ENCODE measurements around the gene B4GALT2.
A peak's percentile ranks its signal among the peaks of the same experiment; 100 is the strongest.

B4GALT2 gene

GRCh38 chr1:44002606-44003157, 23.7 kb downstream of the B4GALT2 start:
- no peak for DNase-seq (ENCODE audit: low read depth in 2 of 2)

GRCh38 chr1:44008259-44008658, 29.2 kb downstream of the B4GALT2 start:
- DNase-seq (ENCODE audit: low read depth in 2 of 2): no peak

- no peak for DNase-seq (ENCODE audit: low read depth in 2 of 2)
These were observed 32.0 kb downstream of the B4GALT2 start for GRCh38 chr1:44010935-44011471.

- DNase-seq (ENCODE audit: low read depth in 2 of 2): no peak
These were observed 33.4 kb downstream of the B4GALT2 start for GRCh38 chr1:44012404-44012803.

- no peak for DNase-seq (ENCODE audit: low read depth in 2 of 2)
These were observed 34.1 kb downstream of the B4GALT2 start for GRCh38 chr1:44012941-44013609.

GRCh38 chr1:44013949-44014348, 34.9 kb downstream of the B4GALT2 start:
- DNase-seq (ENCODE audit: low read depth in 2 of 2): no peak

GRCh38 chr1:44014365-44015104, 35.5 kb downstream of the B4GALT2 start:
- no peak for DNase-seq (ENCODE audit: low read depth in 2 of 2)

GRCh38 chr1:44015206-44015605, 36.2 kb downstream of the B4GALT2 start:
- no peak for DNase-seq (ENCODE audit: low read depth in 2 of 2)

- DNase-seq (ENCODE audit: low read depth in 2 of 2): no peak
These were observed 37.3 kb downstream of the B4GALT2 start for GRCh38 chr1:44016041-44016889.

GRCh38 chr1:44016890-44017400, 37.9 kb downstream of the B4GALT2 start:
- DNase-seq (ENCODE audit: low read depth in 2 of 2): no peak

GRCh38 chr1:44019466-44019948, 40.5 kb downstream of the B4GALT2 start:
- no peak for DNase-seq (ENCODE audit: low read depth in 2 of 2)

- DNase-seq (ENCODE audit: low read depth in 2 of 2): no peak
These were observed 41.5 kb downstream of the B4GALT2 start for GRCh38 chr1:44020464-44020863.

- no peak for DNase-seq (ENCODE audit: low read depth in 2 of 2)
These were observed 42.1 kb downstream of the B4GALT2 start for GRCh38 chr1:44021156-44021555.

GRCh38 chr1:44021581-44022321, 42.7 kb downstream of the B4GALT2 start:
- DNase-seq (ENCODE audit: low read depth in 2 of 2): no peak

GRCh38 chr1:44024031-44024902, 45.3 kb downstream of the B4GALT2 start:
- DNase-seq (ENCODE audit: low read depth in 2 of 2): no peak

- DNase-seq (ENCODE audit: low read depth in 2 of 2): no peak
These were observed 46.0 kb downstream of the B4GALT2 start for GRCh38 chr1:44024903-44025525.

- DNase-seq (ENCODE audit: low read depth in 2 of 2): no peak
These were observed 46.8 kb downstream of the B4GALT2 start for GRCh38 chr1:44025816-44026215.

GRCh38 chr1:44027320-44027719, 48.3 kb downstream of the B4GALT2 start:
- no peak for DNase-seq (ENCODE audit: low read depth in 2 of 2)

GRCh38 chr1:44029260-44029910, 50.4 kb downstream of the B4GALT2 start:
- peak in 1 of 2 donors; percentile 14 for DNase-seq (ENCODE audit: low read depth in 2 of 2)

All from stimulated activated CD4-positive, alpha-beta T cell treated with anti-CD3 and anti-CD28 coated beads, Interleukin-15, amount 100 ng/mL, for 48 hours (primary cell).